ENCODE data around the gene NDUFA7.
"Not testable (repeated sequence)": the region's sequence is repeated elsewhere in the genome, so short reads cannot be mapped to it uniquely, and the experiment has no call there.

Gene NDUFA7

GRCh38 chr19:8264248-8264647 is 56.9 kb downstream of the NDUFA7 start:
- DNase-seq (ENCODE audit: low read depth, low spot score), result not testable (repeated sequence)

DNA sequence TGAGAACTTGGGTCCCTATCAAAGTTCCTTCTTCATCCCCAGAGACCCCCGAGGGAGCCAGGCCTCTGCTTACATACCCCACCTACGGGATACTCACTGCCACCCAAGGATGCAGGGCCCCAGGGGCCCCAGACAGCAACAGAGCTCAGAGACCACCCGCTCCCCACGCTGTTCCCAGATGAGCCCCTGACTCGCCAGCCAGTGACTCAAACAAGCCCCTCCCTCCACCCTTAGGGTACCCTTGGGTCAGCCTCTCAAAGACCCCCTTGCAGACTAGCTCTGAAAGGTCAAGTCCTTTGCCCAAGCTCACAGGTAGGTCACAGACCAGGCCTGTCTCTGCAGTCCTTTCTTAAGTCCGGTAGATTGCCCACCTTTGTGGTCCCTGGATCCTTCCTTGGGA is 58.7 kb downstream of the NDUFA7 start:
- DNase-seq (ENCODE audit: low read depth, low spot score), result no peak

DNA sequence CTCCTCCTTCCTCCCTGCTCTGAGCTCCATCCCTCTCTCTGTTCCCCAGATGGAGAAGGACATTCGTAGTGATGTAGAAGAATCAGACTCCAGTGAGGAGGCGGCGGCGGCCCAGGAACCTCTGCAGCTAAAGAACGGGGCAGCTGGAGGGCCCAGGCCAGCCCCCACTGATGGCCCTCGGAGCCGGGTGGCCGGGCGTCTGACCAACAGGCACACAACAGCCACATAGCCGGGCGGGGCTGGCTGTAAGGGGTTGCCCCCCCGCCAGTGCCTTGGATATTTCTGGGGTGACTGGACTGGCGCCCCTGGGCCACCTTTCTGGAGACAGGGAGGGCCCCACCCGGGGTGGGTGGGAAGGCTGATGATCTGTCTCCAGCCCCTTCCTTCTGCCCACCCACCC is 59.3 kb downstream of the NDUFA7 start:
- no peak for DNase-seq (ENCODE audit: low read depth, low spot score)

GRCh38 chr19:8261347-8261746 is 59.8 kb downstream of the NDUFA7 start:
- no peak for DNase-seq (ENCODE audit: low read depth, low spot score)
